GM19238 (cell line): ENCODE measurements around the gene MSN.
A peak's percentile ranks its signal among the peaks of the same experiment; 100 is the strongest.
"Not testable (repeated sequence)": the region's sequence is repeated elsewhere in the genome, so short reads cannot be mapped to it uniquely, and the experiment has no call there.

Experiments used
- DNase-seq: peaks from one replicate; pipeline ENCODE4 v3.0.0; 2011; ENCODE audit warnings: low spot score; ENCODE audit not compliant: insufficient read length

Gene MSN

GRCh38 chrX:65667503-65668376 is at the start of gene MSN:
MSN (plus strand) TSS chrX:65667654; CDS start chrX:65667842, 188 bp downstream.
- peak; percentile 44 for DNase-seq

- not testable (repeated sequence) for DNase-seq
Measured at GRCh38 chrX:65620096-65620705, 47.3 kb upstream of the MSN start.

- DNase-seq, result no peak
Measured at GRCh38 chrX:65630771-65631170, 36.7 kb upstream of the MSN start.

GRCh38 chrX:65633826-65634225 is 33.6 kb upstream of the MSN start:
- no peak for DNase-seq

GRCh38 chrX:65634732-65635131 is 32.7 kb upstream of the MSN start:
- no peak for DNase-seq

GRCh38 chrX:65635378-65635777 is 32.1 kb upstream of the MSN start:
- DNase-seq, result no peak

GRCh38 chrX:65635822-65636221 is 31.6 kb upstream of the MSN start:
- no peak for DNase-seq

GRCh38 chrX:65636261-65636660 is 31.2 kb upstream of the MSN start:
- DNase-seq, result not testable (repeated sequence)

GRCh38 chrX:65637335-65637734 is 30.1 kb upstream of the MSN start:
- no peak for DNase-seq

- DNase-seq, result no peak
Measured at GRCh38 chrX:65642914-65643491, 24.5 kb upstream of the MSN start.

- no peak for DNase-seq
Measured at GRCh38 chrX:65643531-65644052, 23.9 kb upstream of the MSN start.

GRCh38 chrX:65644621-65645289 is 22.7 kb upstream of the MSN start:
- no peak for DNase-seq

- DNase-seq, result no peak
Measured at GRCh38 chrX:65647801-65648200, 19.7 kb upstream of the MSN start.

GRCh38 chrX:65652098-65652497 is 15.4 kb upstream of the MSN start:
- no peak for DNase-seq

- DNase-seq, result not testable (repeated sequence)
Measured at GRCh38 chrX:65657009-65657441, 10.4 kb upstream of the MSN start.

- DNase-seq, result no peak
Measured at GRCh38 chrX:65657659-65658058, 9.8 kb upstream of the MSN start.

GRCh38 chrX:65658229-65658628 is 9.2 kb upstream of the MSN start:
- DNase-seq, result no peak

- DNase-seq, result no peak
Measured at GRCh38 chrX:65667157-65667502, 324 bp upstream of the MSN start.

- DNase-seq, result peak; percentile 23
Measured at GRCh38 chrX:65668377-65669310, 1.2 kb downstream of the MSN start.

- DNase-seq, result no peak
Measured at GRCh38 chrX:65671286-65671685, 3.8 kb downstream of the MSN start.

- no peak for DNase-seq
Measured at GRCh38 chrX:65671966-65672365, 4.5 kb downstream of the MSN start.
